Pancreas (tissue), 10 donors: ENCODE measurements around the gene ARHGAP26. TPM values are rescaled to one million over a fixed set of nuclear protein-coding genes. Genes with fewer than 3 reads are reported as not detected.

Source experiments
- ATAC-seq, 4 donors: fragments of 200-7000 bp; cut with Tn5 transposase; one replicate each; pipeline versions ENCODE4 v1.8.0 to v1.9.1; 2020; ENCODE audit warnings: mild to moderate bottlenecking in 4 of 4, moderate library complexity in 4 of 4
- DNase-seq, 6 donors: peaks; one replicate each; pipeline ENCODE4 v3.0.0-alpha.2; 2020
- FAIRE-seq: peaks from 2 replicates; lab custom pipeline; 2012; peaks lifted over from hg19 to GRCh38; lab: Jason Lieb, UNC
- H3K27ac ChIP-seq, 4 donors: fragments of 200-600 bp; sonication (generic); 1 replicate in 3 of 4; 2 replicates in 1 of 4; pipeline versions ENCODE4 v1.5.0 to v1.8.0; 2020
- H3K27me3 ChIP-seq, 4 donors: fragments of 200-600 bp; one replicate each; pipeline ENCODE4 v1.8.0; 2021
- H3K36me3 ChIP-seq, 3 donors: fragments of 200-600 bp; sonication (generic) in 1 of 3; one replicate each; pipeline versions ENCODE4 v1.5.0 to v1.8.0; 2020 to 2021
- H3K4me1 ChIP-seq, 3 donors: fragments of 200-600 bp; one replicate each; pipeline ENCODE4 v1.8.0; 2021
- H3K4me3 ChIP-seq, 4 donors: fragments of 200-600 bp; sonication (generic) in 2 of 4; one replicate each; pipeline versions ENCODE4 v1.5.0 to v1.8.0; 2020 to 2021
- H3K9me3 ChIP-seq, 4 donors: fragments of 200-600 bp; one replicate each; pipeline ENCODE4 v1.8.0; 2021
- WGBS, 2 donors: extraction: QIAGEN DNeasy Blood & Tissue Kit; methylation state at CpG; one replicate each; pipeline ENCODE4 v1.1.7; 2013; 5-methylcytosine and 5-hydroxymethylcytosine counted together
- intact Hi-C, 3 donors: fragments of 100-400 bp; cut with DNase I; formaldehyde crosslinking; loops; one replicate each; pipeline versions ENCODE4 v1.11.1 to v1.14.2; 2022
- polyA plus RNA-seq, 2 donors: library from polyadenylated mRNA; stranded (reverse); fragments of 200-250 nt; gene quantifications; one replicate each; pipeline ENCODE4 v1.2.3, GENCODE V29; 2013
- total RNA-seq, 6 donors: library from RNA; stranded (reverse); fragmentation: NEBNext Ultra II Directional in 4 of 6; extraction: Animal tissue kit (Norgen Biotek cat#: 25700) in 4 of 6; gene quantifications; one replicate each; pipeline versions ENCODE4 v1.2.1 to v1.2.4, GENCODE V29; 2021 to 2023
- TF ChIP-seq, protein P1 (sequence below), 4 donors: fragments of 200-600 bp; sonication (generic) in 3 of 4; IDR thresholded peaks; one replicate each; pipeline versions ENCODE4 v1.5.0 to v1.8.0; 2021; ENCODE audit warnings: antibody characterized with exemption in 4 of 4
- donor health status: healthy with polysubstance abuse.
- donor health status: DM: no; HTN: no; CAD: no; lungs with moderate emphysema.
- donor health status: DM: no; HTN: no; CAD: no.
- donor health status: control.
- donor health status: control.
- donor health status: Bipolar disorder and iron deficiency.
- donor health status: DM: yes; HTN: yes; CAD: no.
- donor health status: DM: no; HTN: no; CAD: no.
- donor health status: DM: no; HTN: no; CAD: no.
- donor health status: DM: yes; HTN: yes; CAD: no.

The ARHGAP26 gene
- total and polyA plus RNA-seq, 8 donors: 3.0 to 28.1 (median 10.3) TPM

DNA sequence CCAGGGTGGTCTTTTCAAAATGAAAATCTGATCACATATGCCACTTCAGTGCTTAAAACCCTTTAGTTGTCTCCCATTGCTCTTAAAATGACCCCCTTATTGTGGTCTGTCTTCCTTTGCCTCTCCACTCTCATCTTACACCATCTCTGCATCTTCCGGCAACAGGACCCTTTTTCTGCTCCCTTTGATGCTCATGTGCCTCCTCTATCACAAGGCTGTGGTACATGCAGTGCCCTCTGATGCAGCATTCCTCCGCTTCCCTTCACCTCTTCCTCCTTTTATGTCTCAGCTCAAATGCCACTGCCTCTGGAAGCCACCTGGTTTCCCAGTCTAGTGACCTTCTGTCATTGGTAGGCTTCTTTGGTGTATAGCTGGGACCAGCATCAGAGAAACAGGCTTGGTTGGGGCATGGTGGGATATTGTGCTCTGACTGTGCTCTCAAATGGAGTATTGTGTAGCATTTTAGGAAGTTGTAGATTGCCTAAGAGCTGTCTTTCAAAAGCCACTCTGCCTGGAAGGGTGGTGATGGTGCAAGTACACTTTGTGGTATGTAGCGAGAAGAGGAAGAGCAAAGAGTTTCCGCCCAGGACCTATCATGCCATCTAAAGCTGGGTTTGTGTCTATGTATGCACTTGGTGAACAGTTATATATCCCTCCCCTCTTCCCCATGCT is 28.1 kb downstream of the ARHGAP26 start:
- Histone ChIP-seq H3K9me3 (no peaks in the 10 kb centered on the region), H3K27me3 (no peaks in the 10 kb centered on the region), H3K4me1 (peaks cover 6 to 23% (median 9%) of the 10 kb centered on the region in 3 donors), H3K36me3 (no peaks in the 10 kb centered on the region), H3K27ac (peak overlapping the region in 1 of 4 donors; percentile 34), H3K4me3 (no peak overlapping the region)
- DNase-seq (no peak), ATAC-seq (peak in 3 of 4 donors; percentile 51 to 75 (median 75)), FAIRE-seq (no peak)
- 95 to 96% methylated on average over 4 of the region's 4 CpGs for WGBS, 2 donors
- TF ChIP-seq, protein P1, sequence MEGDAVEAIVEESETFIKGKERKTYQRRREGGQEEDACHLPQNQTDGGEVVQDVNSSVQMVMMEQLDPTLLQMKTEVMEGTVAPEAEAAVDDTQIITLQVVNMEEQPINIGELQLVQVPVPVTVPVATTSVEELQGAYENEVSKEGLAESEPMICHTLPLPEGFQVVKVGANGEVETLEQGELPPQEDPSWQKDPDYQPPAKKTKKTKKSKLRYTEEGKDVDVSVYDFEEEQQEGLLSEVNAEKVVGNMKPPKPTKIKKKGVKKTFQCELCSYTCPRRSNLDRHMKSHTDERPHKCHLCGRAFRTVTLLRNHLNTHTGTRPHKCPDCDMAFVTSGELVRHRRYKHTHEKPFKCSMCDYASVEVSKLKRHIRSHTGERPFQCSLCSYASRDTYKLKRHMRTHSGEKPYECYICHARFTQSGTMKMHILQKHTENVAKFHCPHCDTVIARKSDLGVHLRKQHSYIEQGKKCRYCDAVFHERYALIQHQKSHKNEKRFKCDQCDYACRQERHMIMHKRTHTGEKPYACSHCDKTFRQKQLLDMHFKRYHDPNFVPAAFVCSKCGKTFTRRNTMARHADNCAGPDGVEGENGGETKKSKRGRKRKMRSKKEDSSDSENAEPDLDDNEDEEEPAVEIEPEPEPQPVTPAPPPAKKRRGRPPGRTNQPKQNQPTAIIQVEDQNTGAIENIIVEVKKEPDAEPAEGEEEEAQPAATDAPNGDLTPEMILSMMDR (IDR thresholded peaks at IDR 0.05): no peak
- intact Hi-C loops: no loop called here

DNA sequence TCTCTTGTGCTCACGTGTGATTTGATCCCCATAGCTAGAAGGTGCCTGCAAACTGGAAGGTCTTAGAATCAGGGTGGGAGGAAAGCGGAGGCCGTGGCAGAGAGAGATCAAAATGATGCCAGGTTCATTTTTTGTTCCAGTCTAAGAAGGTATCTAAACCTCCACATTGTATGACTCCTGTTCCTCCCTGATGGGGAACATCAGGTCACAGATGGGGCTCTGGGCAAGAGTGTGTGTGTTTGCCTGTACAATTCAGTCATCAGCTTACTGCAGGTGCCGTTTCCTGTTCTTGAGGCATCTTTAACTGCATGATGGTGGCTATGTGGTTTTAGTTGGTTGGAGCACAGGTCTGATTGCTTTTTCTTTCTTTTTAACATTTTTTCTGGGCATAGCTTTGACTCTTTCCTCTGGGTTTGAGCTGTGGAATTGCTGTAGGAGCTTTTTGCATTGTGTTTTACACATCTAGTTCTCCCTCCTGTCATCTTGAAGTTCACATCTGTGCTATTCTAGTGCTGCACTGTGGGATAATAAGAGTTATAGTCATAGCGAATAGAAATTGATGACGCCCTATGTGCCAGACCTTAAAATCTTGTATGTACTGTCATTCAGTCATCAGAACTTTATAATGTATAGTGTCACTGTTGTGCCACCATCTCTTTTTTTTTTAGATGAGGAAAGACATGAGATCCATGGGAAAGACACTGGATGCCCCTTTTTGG is 30.8 kb downstream of the ARHGAP26 start:
- 93% methylated on average over 6 of the region's 6 CpGs for WGBS, 2 donors
- Histone ChIP-seq H3K4me3 (no peak overlapping the region), H3K27ac (no peak overlapping the region), H3K9me3 (no peaks in the 10 kb centered on the region), H3K36me3 (no peaks in the 10 kb centered on the region), H3K27me3 (no peaks in the 10 kb centered on the region), H3K4me1 (peaks cover 6 to 12% (median 9%) of the 10 kb centered on the region in 3 donors)
- ATAC-seq (no peak), FAIRE-seq (no peak), DNase-seq (no peak)
- TF ChIP-seq, protein P1 (IDR thresholded peaks at IDR 0.05): no peak
- intact Hi-C loops: no loop called here

DNA sequence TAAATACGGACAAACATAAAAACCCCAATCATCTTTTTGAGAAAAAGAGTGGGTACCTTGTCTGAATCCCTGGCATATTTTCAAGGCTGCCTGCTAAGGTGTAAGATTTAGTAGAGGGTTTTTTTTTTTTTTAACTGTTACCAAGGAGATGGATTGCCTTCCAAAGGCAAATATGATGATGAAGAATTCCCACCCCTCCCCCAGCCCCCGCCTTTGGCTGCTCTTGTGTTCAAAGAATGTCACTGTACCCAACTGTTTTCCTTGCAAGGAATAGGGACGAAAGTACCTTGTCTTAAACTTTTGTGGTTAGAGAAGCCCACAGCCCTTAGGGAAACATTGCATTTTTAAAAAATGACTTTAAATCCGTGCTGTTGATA is 31.3 kb downstream of the ARHGAP26 start:
- FAIRE-seq (no peak), ATAC-seq (no peak), DNase-seq (no peak)
- no peaks in the 10 kb centered on the region for H3K27me3 ChIP-seq
- WGBS, 2 donors: 85 to 94% methylated on average over 4 of the region's 4 CpGs
- TF ChIP-seq, protein P1 (IDR thresholded peaks at IDR 0.05): no peak
- no peak overlapping the region for H3K4me3 ChIP-seq
- intact Hi-C loops: no loop called here
- peaks cover 3 to 7% (median 5%) of the 10 kb centered on the region in 3 donors for H3K4me1 ChIP-seq
- no peak overlapping the region for H3K27ac ChIP-seq
- H3K36me3 ChIP-seq: no peaks in the 10 kb centered on the region
- H3K9me3 ChIP-seq: no peaks in the 10 kb centered on the region

DNA sequence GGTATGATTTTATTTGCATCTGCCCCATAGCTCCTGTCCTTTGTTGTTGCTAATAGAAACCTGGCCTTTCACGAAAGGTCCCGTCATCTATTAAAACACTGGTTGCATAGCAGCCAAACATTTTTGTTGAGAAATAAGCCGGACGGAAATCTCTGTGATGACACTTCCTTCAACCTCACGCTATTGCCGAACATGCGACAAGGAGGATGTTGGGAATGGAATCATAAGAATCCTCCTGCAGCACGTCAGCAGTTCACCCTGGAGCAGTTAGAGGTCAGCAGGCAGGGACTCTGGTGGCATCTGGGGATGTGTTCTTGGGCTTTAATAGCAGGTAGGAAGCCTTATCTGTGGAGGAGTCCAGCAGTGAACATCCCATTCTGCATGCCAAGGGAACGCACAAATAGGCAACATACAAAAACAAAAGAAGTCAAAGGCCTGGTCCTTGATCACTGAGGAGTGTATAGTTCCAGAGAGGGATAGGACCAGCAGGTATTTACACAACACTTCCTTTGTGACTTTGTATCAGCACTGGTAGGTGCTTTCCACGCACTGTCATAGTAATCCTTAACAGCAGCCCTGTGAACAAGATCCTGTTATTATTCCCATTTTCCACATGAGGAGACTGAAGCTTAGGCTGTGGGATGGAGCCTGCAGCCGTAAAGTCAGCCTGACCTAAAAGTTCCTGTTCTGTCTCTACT is 33.4 kb downstream of the ARHGAP26 start:
- DNase-seq (no peak), ATAC-seq (peak in 2 of 4 donors; percentile 51 to 56), FAIRE-seq (no peak)
- 86 to 89% methylated on average over 11 of the region's 11 CpGs for WGBS, 2 donors
- intact Hi-C loops: no loop called here
- H3K9me3 ChIP-seq: no peaks in the 10 kb centered on the region
- no peak overlapping the region for H3K4me3 ChIP-seq
- peaks cover 0 to 3% (median 0%) of the 10 kb centered on the region in 3 donors for H3K4me1 ChIP-seq
- H3K36me3 ChIP-seq: no peaks in the 10 kb centered on the region
- TF ChIP-seq, protein P1 (IDR thresholded peaks at IDR 0.05): no peak
- peak overlapping the region in 2 of 4 donors; percentile 36 to 44 for H3K27ac ChIP-seq
- H3K27me3 ChIP-seq: no peaks in the 10 kb centered on the region
